ENCODE results near the gene RNF115. TPM values are rescaled to one million over a fixed set of nuclear protein-coding genes. Genes with fewer than 3 reads are reported as not detected.
"Not testable (repeated sequence)": the region's sequence is repeated elsewhere in the genome, so short reads cannot be mapped to it uniquely, and the experiment has no call there.

Gene RNF115
- 18.1 and 19.9 TPM in 2 replicates for total RNA-seq

GRCh38 chr1:145823565-145824498 is at the start of gene RNF115, which contains the start of gene POLR3C:
TSS of gene RNF115 (minus strand) at chr1:145824095. CDS start at chr1:145823873, 222 bp downstream.
TSS of gene POLR3C (plus strand) at chr1:145824200. CDS start at chr1:145825777, 1,577 bp downstream.
- intact Hi-C loops (cut with micrococcal nuclease): loop anchor here (2.0 to 10.0 kb wide), 7 partner anchors 21 to 219 kb away; partner anchors contain the start of genes GPR89A, LIX1L, NUDT17 and PIAS3

GRCh38 chr1:145871994-145872924 is 48.4 kb upstream of the RNF115 start:
- intact Hi-C loops (cut with micrococcal nuclease): no loop called here

- intact Hi-C loops (cut with micrococcal nuclease): no loop called here
Observed at GRCh38 chr1:145868232-145868631, 44.3 kb upstream of the RNF115 start.

GRCh38 chr1:145863282-145864018 is 39.6 kb upstream of the RNF115 start:
- intact Hi-C loops (cut with micrococcal nuclease): no loop called here

- intact Hi-C loops (cut with micrococcal nuclease): loop anchor here (1.0 to 5.0 kb wide), 10 partner anchors 15 to 179 kb away; partner anchors contain the start of genes ANKRD34A, ANKRD35, NUDT17 and PEX11B
Observed at GRCh38 chr1:145859491-145860023, 35.7 kb upstream of the RNF115 start.

- intact Hi-C loops (cut with micrococcal nuclease): loop anchor here (2.0 to 5.0 kb wide), 9 partner anchors 14 to 180 kb away; partner anchors contain the start of genes ANKRD34A, NUDT17, PEX11B and POLR3C
Observed at GRCh38 chr1:145858901-145859490, 35.1 kb upstream of the RNF115 start, which contains the start of gene PIAS3. TSS of gene PIAS3 (minus strand) at chr1:145859081. CDS start at chr1:145858990, 91 bp downstream.

GRCh38 chr1:145858238-145858900 is 34.5 kb upstream of the RNF115 start:
- intact Hi-C loops (cut with micrococcal nuclease): loop anchor here (2.0 to 5.0 kb wide), 9 partner anchors 14 to 180 kb away; partner anchors contain the start of genes ANKRD34A, NUDT17, PEX11B and POLR3C

GRCh38 chr1:145857170-145857569 is 33.3 kb upstream of the RNF115 start:
- intact Hi-C loops (cut with micrococcal nuclease): loop anchor here (5.0 kb wide), 1 partner anchor 155 kb away; no protein-coding TSS in a partner anchor

GRCh38 chr1:145855426-145855948 is 31.6 kb upstream of the RNF115 start:
- intact Hi-C loops (cut with micrococcal nuclease): loop anchor here (5.0 kb wide), 1 partner anchor 157 kb away; no protein-coding TSS in a partner anchor

- intact Hi-C loops (cut with micrococcal nuclease): no loop called here
Observed at GRCh38 chr1:145849356-145850160, 25.7 kb upstream of the RNF115 start.

GRCh38 chr1:145847827-145848226 is 23.9 kb upstream of the RNF115 start:
- intact Hi-C loops (cut with micrococcal nuclease): loop anchor here (2.0 kb wide), 2 partner anchors 67 to 71 kb away; partner anchors contain the start of gene PEX11B

- intact Hi-C loops (cut with micrococcal nuclease): loop anchor here (1.0 to 2.0 kb wide), 3 partner anchors 65 to 131 kb away; partner anchors contain the start of gene PEX11B
Observed at GRCh38 chr1:145846201-145846612, 22.3 kb upstream of the RNF115 start.

- intact Hi-C loops (cut with micrococcal nuclease): loop anchor here (1.0 to 2.0 kb wide), 9 partner anchors 13 to 168 kb away; partner anchors contain the start of genes ANKRD34A, ITGA10, PEX11B and PIAS3
Observed at GRCh38 chr1:145845514-145846161, 21.7 kb upstream of the RNF115 start, which contains the start of gene NUDT17. TSS of gene NUDT17 (plus strand) at chr1:145845630. CDS start at chr1:145845641, 11 bp downstream.

GRCh38 chr1:145845144-145845513 is 21.2 kb upstream of the RNF115 start:
- intact Hi-C loops (cut with micrococcal nuclease): loop anchor here (1.0 to 2.0 kb wide), 6 partner anchors 14 to 168 kb away; partner anchors contain the start of genes ANKRD34A, ITGA10, PIAS3 and POLR3C

GRCh38 chr1:145843031-145843430 is 19.1 kb upstream of the RNF115 start:
- intact Hi-C loops (cut with micrococcal nuclease): no loop called here

- intact Hi-C loops (cut with micrococcal nuclease): no loop called here
Observed at GRCh38 chr1:145837656-145838055, 13.8 kb upstream of the RNF115 start.

- intact Hi-C loops (cut with micrococcal nuclease): not testable (repeated sequence)
Observed at GRCh38 chr1:145830810-145831209, 6.9 kb upstream of the RNF115 start.

Measured in T-helper 1 cell treated with Interleukin-12 subunit alpha and Interleukin-12 subunit beta and Interleukin-4 antibody, amounts not matched to agents 30 ng/mL and 1 ng/mL, for 36 hours (primary cell).